Measurements from ENCODE around the gene PIGZ. TPM values are rescaled to one million over a fixed set of nuclear protein-coding genes. Genes with fewer than 3 reads are reported as not detected.

Gene PIGZ
- total and polyA plus RNA-seq, 10 donors = 2.0 to 5.1 (median 2.5) TPM

GRCh38 chr3:197014942-197015575 lies 46.4 kb upstream of the PIGZ start:
- TF ChIP-seq POLR2A (IDR thresholded peaks at IDR 0.05) = no peak
- TF ChIP-seq CTCF (IDR thresholded peaks at IDR 0.05 in 8 of 11, conservative IDR thresholded peaks at IDR 0.05 in 3 of 11) = no peak
- no peak for TF ChIP-seq POLR2AphosphoS5 (IDR thresholded peaks at IDR 0.05)
- H3K9me3 ChIP-seq = no peaks in the 10 kb centered on the region
- no peaks in the 10 kb centered on the region for H3K4me1 ChIP-seq
- no peak overlapping the region for H3K27ac ChIP-seq
- no peak overlapping the region for H3K4me3 ChIP-seq
- intact Hi-C loops (cut with DNase I; ENCODE audit: low total_unique reads) = no loop called here
- WGBS, 5 donors = 84 to 96% (median 91%) methylated on average over 22 of the region's 22 CpGs
- no peaks in the 10 kb centered on the region for H3K36me3 ChIP-seq
- DNase-seq = no peak
- peaks cover 0 to 11% (median 0%) of the 10 kb centered on the region in 7 donors for H3K27me3 ChIP-seq (replicated peaks in 1 of 7)

GRCh38 chr3:197014024-197014423 lies 45.4 kb upstream of the PIGZ start:
- TF ChIP-seq CTCF (IDR thresholded peaks at IDR 0.05 in 8 of 11, conservative IDR thresholded peaks at IDR 0.05 in 3 of 11) (no peak), POLR2A (IDR thresholded peaks at IDR 0.05) (no peak), POLR2AphosphoS5 (IDR thresholded peaks at IDR 0.05) (no peak)
- H3K27me3 ChIP-seq (replicated peaks in 1 of 7) = peaks cover 0 to 17% (median 0%) of the 10 kb centered on the region in 7 donors
- no peak overlapping the region for H3K4me3 ChIP-seq
- 88 to 98% (median 95%) methylated on average over 6 of the region's 6 CpGs for WGBS, 5 donors
- no peak for DNase-seq
- H3K9me3 ChIP-seq = no peaks in the 10 kb centered on the region
- no peaks in the 10 kb centered on the region for H3K4me1 ChIP-seq
- H3K36me3 ChIP-seq = no peaks in the 10 kb centered on the region
- intact Hi-C loops (cut with DNase I; ENCODE audit: low total_unique reads) = no loop called here
- no peak overlapping the region for H3K27ac ChIP-seq

DNA sequence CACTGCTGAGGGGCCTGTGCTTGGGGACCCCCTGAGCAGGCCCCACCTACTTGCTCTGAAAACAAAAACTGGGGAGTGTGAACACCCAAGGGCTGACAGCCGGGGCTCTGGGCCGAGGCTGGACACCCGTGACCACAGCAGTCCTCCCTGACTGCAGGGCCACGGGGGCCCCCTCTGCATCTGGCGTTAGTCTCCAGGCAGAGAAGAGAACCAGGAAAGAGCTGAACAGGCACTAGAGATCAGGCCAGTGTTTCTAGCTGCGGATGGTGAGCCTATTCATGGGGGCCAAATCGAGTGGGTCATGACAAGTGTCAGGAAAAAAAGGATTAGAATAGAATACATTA lies 43.9 kb upstream of the PIGZ start:
- no peak overlapping the region for H3K27ac ChIP-seq
- no peaks in the 10 kb centered on the region for H3K36me3 ChIP-seq
- intact Hi-C loops (cut with DNase I; ENCODE audit: low total_unique reads) = no loop called here
- DNase-seq = no peak
- H3K4me1 ChIP-seq = no peaks in the 10 kb centered on the region
- H3K27me3 ChIP-seq (replicated peaks in 1 of 7) = peaks cover 0 to 17% (median 0%) of the 10 kb centered on the region in 7 donors
- TF ChIP-seq CTCF (IDR thresholded peaks at IDR 0.05 in 8 of 11, conservative IDR thresholded peaks at IDR 0.05 in 3 of 11) (no peak), POLR2A (IDR thresholded peaks at IDR 0.05) (no peak), POLR2AphosphoS5 (IDR thresholded peaks at IDR 0.05) (no peak)
- WGBS, 5 donors = 76 to 93% (median 79%) methylated on average over 5 to 7 of the region's 7 CpGs
- no peaks in the 10 kb centered on the region for H3K9me3 ChIP-seq
- H3K4me3 ChIP-seq = no peak overlapping the region

DNA sequence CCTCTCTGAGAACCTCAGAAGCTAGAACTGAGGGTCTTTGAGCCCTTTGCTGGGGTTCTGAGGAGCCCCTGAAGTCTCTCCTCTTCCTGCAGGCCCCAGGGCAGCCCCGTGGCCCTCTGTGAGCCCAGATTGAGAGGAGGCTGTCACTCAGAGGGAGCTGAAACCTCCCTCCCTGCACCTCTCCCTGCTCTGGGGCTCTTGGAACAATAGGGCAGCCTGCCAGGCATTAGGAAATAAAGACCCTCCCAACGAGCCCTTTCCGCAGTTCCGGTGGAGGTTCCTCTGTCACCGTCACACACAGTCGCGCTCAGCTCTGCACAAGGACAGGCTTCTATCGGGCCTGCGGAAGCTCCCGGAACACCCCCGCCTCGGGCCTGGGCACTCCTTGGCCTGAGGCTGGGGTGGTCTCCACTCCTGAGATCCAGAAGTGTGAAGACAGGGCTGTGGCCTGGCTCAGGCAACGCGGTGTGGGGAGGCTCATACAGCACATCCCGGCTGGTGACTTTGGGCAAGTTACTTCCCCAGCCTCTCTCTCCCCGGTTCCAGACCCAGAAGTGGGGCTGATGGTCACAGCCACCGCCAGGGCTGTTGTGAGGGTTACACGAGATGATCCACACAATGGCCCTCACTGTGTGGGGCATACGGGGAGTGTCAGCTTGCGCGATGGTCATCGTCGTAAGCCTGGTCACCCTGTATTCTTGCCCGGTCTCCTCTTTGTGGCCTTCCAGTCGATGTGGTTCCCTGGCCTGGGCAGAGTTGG lies 43.3 kb upstream of the PIGZ start:
- H3K36me3 ChIP-seq = no peaks in the 10 kb centered on the region
- H3K4me1 ChIP-seq = no peaks in the 10 kb centered on the region
- 75 to 89% (median 83%) methylated on average over 15 to 25 of the region's 25 CpGs for WGBS, 5 donors
- no peak for DNase-seq
- H3K4me3 ChIP-seq = no peak overlapping the region
- no peak overlapping the region for H3K27ac ChIP-seq
- TF ChIP-seq POLR2A (IDR thresholded peaks at IDR 0.05) = no peak
- TF ChIP-seq POLR2AphosphoS5 (IDR thresholded peaks at IDR 0.05) = no peak
- TF ChIP-seq CTCF (IDR thresholded peaks at IDR 0.05 in 8 of 11, conservative IDR thresholded peaks at IDR 0.05 in 3 of 11) = no peak
- H3K27me3 ChIP-seq (replicated peaks in 1 of 7) = peaks cover 0 to 17% (median 0%) of the 10 kb centered on the region in 7 donors
- intact Hi-C loops (cut with DNase I; ENCODE audit: low total_unique reads) = no loop called here
- no peaks in the 10 kb centered on the region for H3K9me3 ChIP-seq
